SW 1271 (cell line): ENCODE results near the gene ZFHX3.

ENCODE experiments used
- DNase-seq, 2 experiments: peaks; one replicate each; lab custom pipeline; 2025; lab: John Stamatoyannopoulos, UW

ZFHX3 gene

DNA sequence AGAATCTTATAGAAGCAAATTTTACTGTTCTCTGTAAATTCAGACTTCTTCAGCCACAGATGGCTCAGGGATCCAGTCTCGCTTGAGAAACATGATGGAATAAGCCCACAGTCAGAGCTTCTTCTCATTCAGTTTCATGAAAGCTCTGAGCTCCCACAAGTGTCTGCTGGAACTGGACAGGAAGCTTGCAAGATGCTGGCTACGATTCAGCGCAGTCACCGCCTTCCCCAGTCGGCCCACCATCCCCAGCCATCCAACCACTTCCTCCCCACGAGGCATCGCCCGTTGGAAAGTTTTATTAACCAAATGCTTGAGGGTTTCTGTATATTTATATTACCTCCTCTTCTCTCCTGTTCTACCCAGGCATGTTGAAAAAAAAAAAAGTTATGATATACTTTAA is 171.7 kb downstream of the ZFHX3 start:
- DNase-seq: no peak

DNA sequence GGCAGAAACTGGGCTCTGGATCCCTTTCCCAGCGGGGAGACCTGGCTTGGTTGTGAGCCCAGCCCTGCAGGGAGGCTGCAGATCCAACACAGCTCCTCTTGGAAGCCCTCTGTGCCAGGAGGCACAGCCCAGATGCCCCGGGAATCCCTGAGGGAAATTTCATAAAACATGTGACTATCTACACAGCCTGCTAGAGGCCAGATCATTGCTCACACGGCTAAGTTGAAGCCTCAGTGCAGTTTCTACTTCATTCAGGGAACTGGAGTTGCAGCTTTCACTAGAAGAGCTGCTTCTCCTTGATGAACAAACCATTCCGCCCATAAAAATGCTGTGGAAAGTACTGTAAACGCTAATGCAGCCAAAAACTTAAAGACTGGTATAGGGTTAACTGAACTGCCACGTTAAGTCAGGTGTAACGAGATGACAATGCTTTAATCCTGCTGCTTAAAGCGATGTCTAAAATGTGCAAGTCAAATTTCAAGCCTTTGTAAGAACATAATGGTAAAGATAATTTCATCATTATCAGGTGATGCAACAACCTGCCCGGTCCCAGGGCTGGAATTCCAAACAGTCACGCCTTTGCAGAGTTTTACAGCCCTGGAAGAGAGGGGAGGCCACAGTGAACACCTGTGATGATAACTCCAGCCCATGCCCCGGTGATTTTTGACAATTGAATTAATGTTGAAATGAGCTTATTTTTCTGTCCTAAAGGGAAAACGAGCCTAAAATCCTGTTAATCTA is 172.5 kb downstream of the ZFHX3 start:
- no peak for DNase-seq

DNA sequence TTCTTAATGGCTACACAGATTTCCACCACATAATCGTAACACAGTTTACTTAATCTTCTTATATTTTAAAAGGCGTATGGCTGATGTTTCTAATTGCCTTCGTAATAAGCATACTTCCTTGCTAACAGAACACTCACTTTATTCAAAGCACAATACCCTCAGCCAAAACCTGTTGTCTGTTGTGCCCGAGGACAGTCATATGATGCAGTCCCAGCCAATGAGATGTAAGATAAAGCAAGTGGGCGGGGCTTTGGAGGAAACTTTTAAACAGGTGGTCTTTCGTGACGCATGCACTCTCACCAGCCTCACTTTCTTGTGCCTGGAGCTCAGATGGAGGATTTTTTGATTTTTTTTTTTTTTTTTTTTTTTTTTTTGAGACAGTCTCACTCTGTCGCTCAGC is 174.1 kb downstream of the ZFHX3 start:
- no peak for DNase-seq

DNA sequence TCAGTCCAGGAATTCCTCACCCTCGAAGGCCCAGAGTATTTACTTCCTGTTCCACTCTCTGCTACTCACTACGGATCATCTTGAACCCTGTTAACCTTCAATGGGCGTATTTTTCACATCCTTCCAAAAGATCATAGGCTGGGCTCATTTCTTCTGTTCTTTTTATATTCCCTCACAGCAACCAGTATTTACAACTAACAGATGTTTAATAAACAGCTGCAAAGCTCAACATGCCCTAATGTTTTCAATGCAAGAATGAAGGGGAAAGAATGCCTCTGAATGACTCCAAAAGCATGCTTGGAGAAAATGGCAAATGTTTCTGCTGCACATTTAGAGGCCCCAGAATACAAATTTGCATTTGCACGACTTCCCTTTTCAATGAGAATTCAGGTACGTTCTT is 174.9 kb downstream of the ZFHX3 start:
- DNase-seq: no peak

DNA sequence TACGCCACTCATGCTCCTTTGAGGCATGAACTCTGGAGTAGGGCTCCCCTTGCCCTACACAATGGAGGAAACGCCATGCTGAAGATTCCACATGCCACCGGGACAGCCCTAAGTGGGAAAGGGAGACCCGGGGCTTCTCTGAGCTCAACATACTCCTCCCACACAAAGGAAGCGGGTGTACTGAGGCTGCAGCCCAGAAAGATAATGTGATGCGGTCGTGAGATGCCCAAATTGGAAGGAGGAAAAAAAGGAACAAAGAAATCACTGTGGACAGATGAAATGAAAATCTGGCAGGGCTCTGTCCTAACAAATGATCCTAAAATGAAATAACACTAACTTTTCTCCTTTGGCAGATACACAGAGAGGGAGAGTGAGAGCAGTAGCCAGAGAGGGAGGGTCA is 182.1 kb downstream of the ZFHX3 start:
- no peak for DNase-seq

DNA sequence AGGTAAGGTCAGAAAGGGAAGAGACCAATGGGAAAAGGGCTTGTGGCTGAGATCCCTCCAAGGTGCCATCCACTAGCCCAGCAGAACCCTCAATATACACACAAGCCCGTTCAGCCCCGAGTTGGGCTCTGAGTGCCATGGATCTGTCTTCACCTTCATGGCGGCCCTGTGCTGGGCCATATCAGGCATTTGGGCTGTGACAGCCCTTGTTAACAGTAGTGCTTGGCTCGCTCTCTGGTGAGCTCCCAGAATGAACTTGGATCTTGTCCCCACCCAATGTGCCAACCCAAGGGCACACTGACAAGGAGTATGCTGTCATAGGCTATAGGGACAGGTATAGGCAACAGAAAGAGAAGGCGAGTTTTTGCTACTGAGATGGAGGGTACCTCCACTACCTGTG is 182.7 kb downstream of the ZFHX3 start:
- DNase-seq: no peak

DNA sequence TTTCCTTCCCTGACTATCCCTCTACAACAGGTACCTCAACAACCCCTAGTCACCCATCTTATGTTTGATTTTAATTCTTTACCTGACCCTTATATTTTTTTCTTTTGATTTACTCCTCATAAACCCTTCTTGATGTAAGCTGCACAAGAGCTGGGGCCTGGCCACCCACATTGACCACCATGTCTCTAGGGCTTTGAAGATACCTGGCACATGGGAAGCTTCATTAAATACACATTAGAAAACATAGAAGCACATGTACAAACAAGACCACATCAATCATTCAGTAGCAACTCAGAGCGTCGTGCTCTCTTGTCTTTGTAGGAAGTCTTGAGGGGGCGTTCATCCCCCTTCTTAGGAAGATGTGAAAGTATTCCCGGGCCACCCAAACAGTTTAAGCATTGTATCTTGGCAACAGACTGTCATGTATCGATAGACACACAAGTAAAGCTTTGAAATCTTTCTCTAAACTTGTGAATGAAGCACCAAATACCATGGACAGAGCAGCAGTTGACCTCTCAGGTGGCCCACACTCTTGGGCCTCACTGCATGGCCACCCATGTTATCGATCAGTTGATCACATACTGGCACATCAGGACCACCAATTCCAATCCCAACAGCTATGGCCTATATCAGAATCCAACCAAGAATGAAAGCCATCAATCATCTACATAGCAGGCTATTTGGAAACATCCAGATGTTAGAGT is 183.6 kb downstream of the ZFHX3 start:
- DNase-seq: no peak

DNA sequence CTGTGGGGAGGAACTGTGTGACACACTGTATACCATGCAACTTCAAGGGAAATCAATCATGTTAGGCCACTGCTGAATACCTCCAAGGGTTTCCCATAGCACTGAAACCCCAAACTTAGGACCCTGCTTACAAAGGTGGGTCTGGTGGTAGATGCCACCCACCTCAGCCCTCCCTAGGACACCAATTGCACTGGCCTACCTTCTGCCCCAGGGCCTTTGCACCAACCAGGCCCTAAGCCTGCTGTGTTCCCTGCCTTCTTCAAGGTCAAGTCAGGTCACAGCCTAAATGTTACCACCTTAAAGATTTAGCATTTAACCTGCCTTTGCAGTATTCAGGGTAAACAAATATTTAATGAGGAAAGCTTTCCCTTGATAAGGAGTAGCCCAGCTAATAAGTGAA is 185.8 kb downstream of the ZFHX3 start:
- no peak for DNase-seq

DNA sequence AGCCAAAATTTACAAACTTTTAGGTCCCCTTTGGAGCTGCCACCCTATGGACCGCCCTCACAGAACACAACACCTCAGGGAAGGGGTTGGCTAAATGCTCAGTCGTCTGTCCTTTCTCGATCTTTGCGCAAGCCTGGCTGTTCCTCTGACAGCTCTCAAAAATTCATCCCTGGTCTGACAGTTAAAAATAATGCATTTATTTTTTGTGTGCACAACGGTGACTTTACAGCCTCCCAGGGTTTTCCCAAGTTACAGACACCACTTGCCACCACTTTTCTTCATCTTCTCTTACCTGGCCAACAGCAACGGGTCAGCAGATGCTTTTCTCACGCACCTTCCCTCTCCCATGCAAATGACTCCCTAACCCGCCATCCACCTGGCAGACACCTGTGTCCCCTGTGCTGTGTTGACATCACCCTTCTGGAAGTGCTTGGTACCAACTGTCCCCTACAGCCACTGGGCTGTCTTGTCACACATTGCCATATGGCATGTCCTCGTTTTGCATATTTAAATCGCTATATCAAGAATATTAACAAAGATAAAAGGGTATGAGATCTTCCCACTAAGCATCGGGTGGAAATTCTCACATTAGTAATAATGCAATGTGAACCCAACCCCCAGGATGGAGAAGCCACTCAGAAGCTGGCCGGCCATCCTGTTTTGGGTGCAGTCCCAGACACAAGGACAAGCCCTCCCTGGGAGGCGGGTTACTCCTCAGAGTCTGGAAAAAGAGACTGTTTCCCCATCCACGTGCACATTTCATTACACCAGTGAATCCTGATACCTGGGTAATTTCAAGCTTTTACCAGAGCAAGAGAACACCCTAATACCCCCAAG is 187.0 kb downstream of the ZFHX3 start:
- no peak for DNase-seq

DNA sequence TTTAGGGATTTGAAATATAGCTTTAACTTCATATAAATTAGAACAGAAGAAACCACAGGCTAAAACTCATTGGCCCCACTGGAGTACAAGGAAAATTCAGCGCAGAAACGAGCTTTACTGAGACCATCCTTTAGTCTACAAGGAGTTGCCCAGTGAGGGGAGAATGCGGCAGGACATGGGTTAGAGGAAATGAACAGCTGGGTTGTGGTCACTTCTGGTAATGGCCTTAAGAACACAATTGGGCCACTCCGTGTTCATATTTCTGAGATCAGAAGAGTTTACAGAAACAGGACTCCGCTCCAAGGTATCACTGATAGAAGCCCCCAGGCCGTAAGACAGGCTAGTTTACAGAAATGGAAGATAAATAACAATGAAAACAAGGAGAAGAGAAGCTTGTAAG is 188.3 kb downstream of the ZFHX3 start:
- no peak for DNase-seq

DNA sequence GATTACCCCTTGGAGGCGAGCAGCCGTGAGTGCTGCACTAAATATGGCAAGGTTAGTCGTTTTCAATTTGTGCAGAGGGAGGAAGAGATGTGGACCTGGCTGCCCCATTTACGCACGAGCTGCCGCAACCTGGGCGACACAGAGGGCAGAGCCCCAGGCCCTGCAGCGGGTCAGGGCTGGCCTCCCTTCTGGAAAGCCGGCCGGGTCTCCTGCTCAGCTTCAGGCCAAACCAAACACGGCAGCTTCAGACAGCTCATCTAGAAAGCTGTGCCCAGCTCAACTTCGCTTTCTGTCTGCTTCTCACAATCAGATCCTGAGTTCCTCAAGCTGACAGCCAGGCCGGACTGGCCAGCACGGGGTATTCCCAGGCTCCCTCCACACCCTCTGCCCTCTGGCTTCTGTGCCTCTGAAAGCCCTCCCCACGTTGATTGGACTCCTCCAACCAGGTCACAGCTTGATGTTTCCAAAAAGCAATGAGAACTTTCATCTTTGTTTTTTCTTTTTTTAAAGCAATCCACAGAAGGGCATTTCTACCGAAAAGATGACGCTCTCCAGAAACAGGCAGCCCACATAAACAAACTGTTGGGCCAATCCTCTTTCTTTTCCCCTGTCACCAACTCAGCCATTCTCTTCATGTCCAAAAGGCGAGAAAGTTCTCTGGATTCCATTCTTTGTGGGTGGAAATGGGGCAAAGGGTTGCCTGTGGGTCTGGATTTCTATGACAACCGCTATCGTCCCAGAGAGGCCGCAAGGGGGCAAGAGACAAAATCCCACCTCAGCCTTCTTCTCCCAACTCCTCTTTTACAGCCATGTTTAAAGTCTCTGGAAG is 189.0 kb downstream of the ZFHX3 start:
- no peak for DNase-seq

DNA sequence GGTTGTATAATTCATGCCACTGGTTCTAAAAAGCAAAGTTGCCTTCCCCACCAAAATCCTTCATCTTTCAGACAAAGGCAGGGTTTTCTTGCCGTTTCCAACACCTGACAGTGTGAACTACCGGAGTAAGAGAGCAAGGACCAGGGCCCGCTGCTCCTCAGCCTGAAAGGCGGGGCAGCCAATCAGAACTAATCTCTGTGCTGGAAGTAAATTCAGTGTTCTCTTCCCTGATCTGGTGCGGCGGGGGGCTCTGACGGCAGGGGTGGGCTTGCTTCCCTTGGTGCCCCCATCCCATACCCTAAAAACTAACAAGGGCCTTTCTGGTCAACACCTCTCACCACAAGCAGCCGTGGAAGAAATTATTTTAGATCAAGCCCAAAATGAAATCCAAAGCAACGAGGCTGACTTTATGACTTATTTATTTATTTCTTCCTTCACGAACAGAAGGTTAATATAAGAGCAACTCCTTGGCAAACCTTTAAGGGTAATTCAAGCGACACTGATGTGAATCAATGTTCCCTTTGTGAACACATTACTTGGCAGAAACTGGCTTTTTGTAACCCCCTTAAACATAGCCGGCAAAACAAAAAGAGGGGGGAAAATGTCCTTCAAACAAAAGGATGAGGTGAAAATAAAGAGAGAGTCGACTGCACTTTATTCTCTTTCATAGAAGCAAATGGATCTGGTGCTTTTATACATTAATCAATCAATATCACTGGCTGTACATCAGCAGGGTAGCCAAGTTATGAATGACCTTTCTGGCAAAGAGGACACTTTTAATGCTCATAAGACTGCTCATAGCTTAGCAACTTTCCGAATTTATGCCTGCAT is 189.9 kb downstream of the ZFHX3 start:
- DNase-seq: no peak

DNA sequence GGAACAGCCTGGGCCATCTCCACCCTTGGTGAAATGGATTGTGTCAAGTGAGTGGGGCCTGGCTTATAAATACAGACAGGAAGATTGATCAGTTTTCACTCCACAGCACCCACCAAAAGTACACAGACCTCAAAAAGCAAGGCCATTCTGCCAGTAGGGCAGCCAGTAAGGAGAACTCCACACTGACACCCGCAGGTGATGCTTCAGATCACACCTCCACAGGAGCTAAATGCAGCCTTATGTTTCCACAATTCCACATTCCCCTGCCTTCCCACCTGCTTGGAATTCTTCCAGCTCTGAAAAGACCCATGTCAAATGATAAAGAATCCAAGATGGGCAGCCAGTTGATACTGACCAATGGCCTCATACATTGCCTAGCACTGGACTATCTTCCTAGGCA is 191.1 kb downstream of the ZFHX3 start:
- DNase-seq: peak in 1 of 2 experiments; percentile 4

DNA sequence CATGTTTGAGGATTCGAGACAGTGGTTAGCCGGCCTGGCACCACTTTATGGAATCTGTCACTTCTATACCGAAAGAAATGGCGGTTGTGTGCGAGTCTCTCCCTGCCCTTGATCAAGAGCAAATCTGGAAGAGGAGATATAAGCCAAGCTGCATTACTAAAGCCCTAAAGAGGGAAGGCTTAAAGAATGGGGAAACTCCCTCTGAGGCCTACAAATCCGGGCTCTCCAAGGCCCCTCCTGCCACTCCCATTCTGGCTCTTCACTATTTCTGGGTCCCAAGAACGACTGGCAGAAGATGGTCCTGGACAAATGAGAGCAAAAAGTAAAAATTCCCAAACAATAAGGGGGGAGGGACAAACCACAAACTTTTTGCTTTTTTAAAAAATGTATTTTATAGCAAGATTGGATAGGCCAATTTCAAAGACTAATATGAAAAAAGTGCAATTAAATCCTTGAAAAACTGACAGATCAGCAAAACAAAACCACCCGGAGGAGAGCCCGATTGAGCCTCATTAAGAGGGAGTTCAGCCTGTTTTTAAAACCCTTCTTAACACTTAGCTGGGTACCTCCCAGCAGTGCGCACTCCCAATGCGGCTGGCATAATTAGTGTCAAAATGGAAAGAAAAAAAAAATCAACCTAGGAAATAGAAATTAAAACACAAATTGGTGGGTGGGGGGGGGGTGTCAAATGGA is 193.5 kb downstream of the ZFHX3 start:
- no peak for DNase-seq

DNA sequence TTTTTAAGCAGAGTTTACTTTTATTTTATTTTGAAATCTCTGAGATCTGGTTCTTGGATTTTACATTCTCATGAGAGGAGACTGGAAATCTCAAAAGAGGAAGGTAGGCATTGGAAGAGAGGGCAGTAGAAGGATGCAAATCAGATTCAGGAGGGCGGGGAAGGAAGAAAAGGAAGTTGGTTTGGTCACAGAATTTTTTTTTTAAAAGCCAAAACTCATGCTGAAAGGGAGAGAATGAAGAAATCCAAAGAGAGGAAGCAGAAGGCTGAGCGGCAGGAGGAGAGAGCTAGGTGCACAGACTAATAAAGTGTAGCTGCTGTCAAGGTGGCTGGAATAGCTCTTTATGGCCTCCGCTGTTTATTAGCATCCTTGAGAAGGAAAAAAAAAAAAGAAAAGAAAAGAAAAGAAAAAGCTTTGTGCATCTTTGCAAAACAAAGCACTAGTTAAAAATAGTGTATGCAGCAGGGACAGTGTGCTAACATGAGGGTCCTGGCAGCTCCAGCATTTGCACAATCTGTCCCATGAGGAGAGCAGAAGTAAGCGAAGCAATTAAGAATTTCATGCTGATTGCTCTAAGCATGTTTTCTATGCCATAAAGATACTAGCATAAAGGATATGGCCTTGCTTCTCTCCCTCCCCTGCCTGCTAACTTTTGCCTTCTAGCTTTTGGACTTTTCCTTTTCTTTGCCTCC is 194.2 kb downstream of the ZFHX3 start:
- DNase-seq: no peak

DNA sequence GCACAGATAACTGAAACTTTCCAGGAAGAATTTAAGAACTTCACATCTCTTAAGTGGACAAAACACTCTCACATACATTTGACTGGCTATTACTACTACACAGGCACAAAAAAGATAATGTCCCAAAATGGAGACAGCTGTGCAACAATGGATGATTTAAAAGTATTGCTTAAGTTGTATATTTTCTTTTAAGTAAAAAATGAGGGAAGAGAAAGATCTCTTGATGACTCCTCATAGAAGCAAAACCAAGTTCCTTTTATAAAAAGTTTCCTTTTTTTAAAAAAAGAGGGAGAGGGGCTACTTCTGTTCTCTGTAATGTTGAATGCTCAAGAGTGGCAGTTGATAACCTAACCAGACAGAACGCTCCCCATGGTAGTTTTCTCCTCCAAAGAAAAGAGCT is 195.5 kb downstream of the ZFHX3 start:
- no peak for DNase-seq

DNA sequence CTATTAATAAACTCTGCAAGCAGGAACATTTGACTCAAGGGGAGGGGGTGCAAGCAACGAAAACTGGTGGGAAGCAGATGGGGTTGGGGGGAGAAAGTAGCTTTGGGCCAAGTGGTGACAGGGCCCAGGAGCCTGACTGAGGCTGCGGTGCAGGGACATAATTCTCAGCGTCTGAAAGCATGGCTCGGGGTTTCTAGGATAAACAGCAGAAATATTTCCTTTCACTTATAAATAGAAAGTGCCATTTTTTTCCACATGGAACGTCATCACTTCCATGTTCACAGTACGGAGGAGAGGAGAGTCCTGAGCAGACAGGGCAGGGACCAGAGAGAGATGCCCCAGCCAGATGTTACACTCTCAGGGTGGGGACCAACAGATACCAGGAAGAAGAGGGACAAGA is 197.1 kb downstream of the ZFHX3 start:
- no peak for DNase-seq

DNA sequence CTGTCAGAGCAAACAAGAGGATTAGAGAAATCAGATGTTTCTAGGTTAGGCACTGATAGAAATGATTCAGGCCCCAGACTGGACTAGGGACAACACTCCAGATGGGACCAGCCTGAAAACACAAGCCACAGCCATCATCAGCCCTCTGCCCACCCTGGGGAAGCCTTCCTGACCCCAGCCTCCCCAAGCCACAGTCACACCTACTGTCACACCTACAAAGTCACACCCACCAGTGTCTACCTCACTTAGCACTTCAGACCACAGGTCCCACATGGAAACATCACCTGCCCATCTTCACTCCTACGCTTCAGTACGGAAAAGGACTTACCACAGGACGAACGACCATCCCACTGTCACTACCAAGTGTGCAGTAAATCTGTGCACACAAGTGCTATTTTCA is 197.9 kb downstream of the ZFHX3 start:
- DNase-seq: no peak

DNA sequence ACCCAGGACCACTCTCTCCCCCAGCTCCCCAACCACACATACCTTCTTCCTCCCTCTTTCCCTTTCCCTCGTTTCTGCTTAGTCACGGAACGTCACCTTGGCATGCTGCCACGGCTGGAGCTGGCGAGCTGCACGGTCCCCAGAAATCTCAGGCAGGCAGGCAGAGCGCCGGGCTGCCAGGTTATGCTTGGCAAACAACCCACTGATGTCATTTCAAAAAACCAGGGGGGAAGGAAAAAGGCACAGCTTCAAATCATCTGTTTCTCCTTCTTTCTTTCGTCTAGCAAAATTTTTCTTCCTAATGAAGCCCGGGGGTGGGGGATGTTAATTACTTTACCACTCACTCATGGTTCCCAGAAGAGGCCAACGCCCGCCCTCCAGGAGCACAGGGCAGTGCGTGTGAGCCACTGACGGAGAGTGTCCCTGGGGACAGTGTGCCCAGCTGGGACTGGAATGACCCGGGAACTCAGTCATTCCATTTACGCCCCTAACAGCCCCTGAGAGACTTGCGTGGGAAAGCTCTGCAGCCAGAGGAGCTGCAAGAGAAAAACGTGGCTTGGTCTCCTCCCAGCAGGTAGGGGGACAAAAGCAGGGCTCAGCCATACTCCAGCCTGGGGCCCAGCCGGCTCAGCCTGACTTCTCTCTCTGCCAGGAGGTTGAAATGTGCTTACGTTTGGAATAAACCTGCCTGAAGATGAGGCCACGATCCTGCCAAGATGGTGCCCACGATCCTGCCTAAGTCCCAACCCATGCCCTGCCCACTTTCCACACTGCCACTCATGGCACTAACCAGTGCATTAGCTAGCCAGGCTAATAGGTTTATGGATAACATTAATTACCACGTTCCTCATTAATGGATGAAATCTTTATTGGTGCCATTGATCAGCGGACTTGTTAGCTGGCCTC is 198.9 kb downstream of the ZFHX3 start:
- no peak for DNase-seq
